ENCODE data around the gene VWA2. TPM values are rescaled to one million over a fixed set of nuclear protein-coding genes. Genes with fewer than 3 reads are reported as not detected.

VWA2 gene
- total RNA-seq, 4 donors from 2014 or later, result 5.0 to 20.8 (median 11.3) TPM

DNA sequence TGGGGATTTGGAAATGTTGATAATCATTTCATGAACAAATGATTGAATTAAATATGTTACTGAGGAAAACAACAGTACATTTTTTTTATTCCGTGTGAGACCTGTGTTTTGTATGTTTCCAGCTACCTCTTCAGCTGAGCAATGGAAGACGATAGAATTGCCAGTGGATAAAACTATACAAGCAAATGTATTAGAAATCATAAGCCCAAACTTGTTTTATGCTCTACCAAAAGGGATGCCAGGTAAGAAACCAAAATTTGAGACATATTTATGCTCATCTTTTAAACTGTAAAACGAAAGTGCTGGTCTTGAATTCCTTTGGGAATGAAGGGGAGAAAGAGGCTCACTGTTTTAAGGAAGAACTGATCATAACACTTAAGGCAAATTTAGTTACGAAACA is 17.8 kb upstream of the VWA2 start:
- no peak for DNase-seq
- no peak overlapping the region for H3K27ac ChIP-seq

DNA sequence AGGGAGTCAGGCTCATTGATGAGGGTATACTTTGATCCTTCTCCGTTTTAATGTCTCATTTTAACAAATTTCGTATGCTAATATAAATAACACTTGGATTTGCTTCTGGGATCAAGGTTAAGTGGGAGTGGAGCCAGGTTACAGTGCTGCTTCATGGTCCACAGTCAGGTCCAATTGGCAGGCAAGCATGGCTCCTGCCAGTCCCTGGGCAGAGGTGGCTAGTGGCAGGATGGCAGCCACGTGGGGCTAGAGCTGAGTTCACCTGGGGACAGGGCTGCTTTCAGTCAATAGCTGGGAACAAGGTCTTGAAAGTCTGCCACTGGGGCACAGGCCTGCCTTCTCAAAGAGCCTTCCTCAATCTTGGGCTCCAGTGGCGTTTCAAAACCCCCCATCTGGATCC is 16.0 kb upstream of the VWA2 start:
- no peak for TF ChIP-seq POLR2A (IDR thresholded peaks at IDR 0.05)
- TF ChIP-seq, protein P1, sequence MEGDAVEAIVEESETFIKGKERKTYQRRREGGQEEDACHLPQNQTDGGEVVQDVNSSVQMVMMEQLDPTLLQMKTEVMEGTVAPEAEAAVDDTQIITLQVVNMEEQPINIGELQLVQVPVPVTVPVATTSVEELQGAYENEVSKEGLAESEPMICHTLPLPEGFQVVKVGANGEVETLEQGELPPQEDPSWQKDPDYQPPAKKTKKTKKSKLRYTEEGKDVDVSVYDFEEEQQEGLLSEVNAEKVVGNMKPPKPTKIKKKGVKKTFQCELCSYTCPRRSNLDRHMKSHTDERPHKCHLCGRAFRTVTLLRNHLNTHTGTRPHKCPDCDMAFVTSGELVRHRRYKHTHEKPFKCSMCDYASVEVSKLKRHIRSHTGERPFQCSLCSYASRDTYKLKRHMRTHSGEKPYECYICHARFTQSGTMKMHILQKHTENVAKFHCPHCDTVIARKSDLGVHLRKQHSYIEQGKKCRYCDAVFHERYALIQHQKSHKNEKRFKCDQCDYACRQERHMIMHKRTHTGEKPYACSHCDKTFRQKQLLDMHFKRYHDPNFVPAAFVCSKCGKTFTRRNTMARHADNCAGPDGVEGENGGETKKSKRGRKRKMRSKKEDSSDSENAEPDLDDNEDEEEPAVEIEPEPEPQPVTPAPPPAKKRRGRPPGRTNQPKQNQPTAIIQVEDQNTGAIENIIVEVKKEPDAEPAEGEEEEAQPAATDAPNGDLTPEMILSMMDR (IDR thresholded peaks at IDR 0.05), result no peak
- H3K27ac ChIP-seq, result no peak overlapping the region
- no peaks in the 10 kb centered on the region for H3K36me3 ChIP-seq
- DNase-seq, result no peak
- H3K27me3 ChIP-seq, result no peaks in the 10 kb centered on the region
- no peak overlapping the region for H3K4me3 ChIP-seq
- H3K4me1 ChIP-seq, result no peaks in the 10 kb centered on the region
- no peaks in the 10 kb centered on the region for H3K9me3 ChIP-seq

More for the DNA sequence above, 17.8 kb upstream of the VWA2 start:
- Histone ChIP-seq H3K9me3 (no peaks in the 10 kb centered on the region), H3K4me3 (no peak overlapping the region), H3K27me3 (no peaks in the 10 kb centered on the region), H3K36me3 (no peaks in the 10 kb centered on the region), H3K4me1 (no peaks in the 10 kb centered on the region)
- TF ChIP-seq, protein P1 (IDR thresholded peaks at IDR 0.05), result no peak
- no peak for TF ChIP-seq POLR2A (IDR thresholded peaks at IDR 0.05)

DNA sequence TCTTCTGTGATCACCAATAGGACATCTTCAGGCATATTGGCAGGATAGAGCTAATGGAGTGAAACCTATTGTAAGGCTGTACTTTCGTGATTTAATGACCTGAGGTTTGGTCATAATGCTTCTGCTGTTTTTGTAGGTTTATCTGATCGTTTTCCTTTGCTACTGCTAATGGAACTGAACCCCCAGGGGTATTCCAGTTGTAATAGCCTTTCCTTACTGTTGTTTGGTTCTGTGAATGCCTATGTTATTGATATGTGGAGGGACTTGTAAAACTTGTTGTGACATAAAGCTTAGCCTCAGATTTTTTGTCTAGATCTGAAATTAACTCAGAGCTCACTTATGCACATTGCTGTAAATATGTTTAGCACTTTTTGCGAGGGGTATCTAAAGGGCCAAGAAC is 10.9 kb upstream of the VWA2 start:
- no peaks in the 10 kb centered on the region for H3K9me3 ChIP-seq
- no peaks in the 10 kb centered on the region for H3K36me3 ChIP-seq
- H3K27ac ChIP-seq, result no peak overlapping the region
- no peak overlapping the region for H3K4me3 ChIP-seq
- no peak for TF ChIP-seq POLR2A (IDR thresholded peaks at IDR 0.05)
- TF ChIP-seq, protein P1 (IDR thresholded peaks at IDR 0.05), result no peak
- no peaks in the 10 kb centered on the region for H3K27me3 ChIP-seq
- no peaks in the 10 kb centered on the region for H3K4me1 ChIP-seq
- no peak for DNase-seq

DNA sequence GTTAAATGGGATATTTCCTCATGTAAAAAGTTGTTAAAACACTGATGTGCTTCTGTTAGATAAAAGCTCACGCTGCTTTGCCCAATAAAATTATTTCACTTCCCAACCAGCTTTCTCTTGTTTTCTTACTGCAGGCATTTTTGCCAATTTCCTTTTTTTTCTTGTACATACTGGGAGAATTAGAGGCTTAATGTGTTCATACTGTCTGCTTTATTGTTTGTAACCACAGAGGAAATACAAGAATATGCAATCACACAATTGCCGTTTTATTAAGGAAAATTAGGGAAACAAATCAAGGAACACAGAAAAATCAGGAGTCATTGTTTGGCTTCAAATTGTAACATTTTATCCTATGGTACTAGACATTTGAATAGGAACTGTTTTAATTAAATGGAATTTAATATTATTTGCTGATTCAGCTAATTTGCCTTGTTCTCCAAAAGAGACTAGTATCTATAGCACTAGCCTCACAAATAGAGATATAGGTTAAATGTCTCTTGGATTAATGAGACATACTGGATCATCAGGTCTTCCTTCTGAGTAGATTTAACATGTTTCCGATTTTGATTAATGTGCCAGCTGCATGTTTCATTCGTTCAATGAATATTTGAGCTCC is 6.4 kb upstream of the VWA2 start:
- H3K36me3 ChIP-seq, result no peaks in the 10 kb centered on the region
- no peaks in the 10 kb centered on the region for H3K9me3 ChIP-seq
- H3K4me1 ChIP-seq, result no peaks in the 10 kb centered on the region
- no peak for TF ChIP-seq POLR2A (IDR thresholded peaks at IDR 0.05)
- TF ChIP-seq, protein P1 (IDR thresholded peaks at IDR 0.05), result no peak
- H3K27ac ChIP-seq, result no peak overlapping the region
- no peaks in the 10 kb centered on the region for H3K27me3 ChIP-seq
- no peak overlapping the region for H3K4me3 ChIP-seq
- no peak for DNase-seq

DNA sequence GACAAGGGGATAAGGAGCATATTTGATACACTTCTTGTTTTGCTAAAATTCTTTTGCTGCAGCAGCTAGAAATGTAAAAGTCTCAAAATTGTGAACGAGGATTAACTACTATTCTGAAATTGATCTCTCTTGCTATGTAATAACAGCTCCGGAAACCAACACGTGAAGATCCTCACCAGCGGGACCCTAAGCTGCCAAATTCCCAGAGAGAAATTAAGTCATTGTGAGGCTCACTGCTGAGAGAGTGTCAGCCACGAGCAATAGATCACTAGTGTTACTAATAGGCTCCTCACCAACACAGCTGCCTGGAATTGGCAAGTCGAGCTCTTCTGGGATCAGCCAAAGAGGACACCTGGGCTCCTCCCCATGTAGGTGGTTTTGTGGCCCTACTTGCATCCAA is 5.6 kb upstream of the VWA2 start:
- Histone ChIP-seq H3K36me3 (no peaks in the 10 kb centered on the region), H3K9me3 (no peaks in the 10 kb centered on the region), H3K27me3 (no peaks in the 10 kb centered on the region), H3K27ac (no peak overlapping the region), H3K4me1 (no peaks in the 10 kb centered on the region), H3K4me3 (no peak overlapping the region)
- no peak for DNase-seq
- TF ChIP-seq, protein P1 (IDR thresholded peaks at IDR 0.05), result no peak
- no peak for TF ChIP-seq POLR2A (IDR thresholded peaks at IDR 0.05)

DNA sequence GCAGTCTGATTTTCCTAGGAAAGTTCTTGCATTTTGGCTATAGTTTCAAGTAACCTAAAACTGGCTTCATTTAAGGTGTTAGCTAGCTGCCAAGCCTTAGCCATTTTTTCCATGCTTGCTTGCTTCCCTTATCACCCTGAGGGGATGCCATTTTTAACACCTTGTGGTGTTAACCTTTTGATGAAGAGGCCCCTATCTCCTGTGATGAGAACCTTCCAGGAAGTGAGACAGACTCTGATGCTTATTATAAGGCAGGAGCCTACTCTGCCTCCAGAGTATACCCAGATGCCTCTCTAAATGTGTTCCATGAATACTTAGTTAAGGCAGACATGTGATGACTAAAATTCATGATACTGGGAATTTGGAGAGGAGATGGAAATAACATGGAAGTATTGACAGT is 4.9 kb upstream of the VWA2 start:
- H3K4me1 ChIP-seq, result peaks cover 0 to 2% (median under 1%) of the 10 kb centered on the region in 4 donors
- DNase-seq, result no peak
- H3K27me3 ChIP-seq, result no peaks in the 10 kb centered on the region
- no peak overlapping the region for H3K4me3 ChIP-seq
- H3K9me3 ChIP-seq, result no peaks in the 10 kb centered on the region
- TF ChIP-seq POLR2A (IDR thresholded peaks at IDR 0.05), result no peak
- TF ChIP-seq, protein P1 (IDR thresholded peaks at IDR 0.05), result no peak
- no peaks in the 10 kb centered on the region for H3K36me3 ChIP-seq
- no peak overlapping the region for H3K27ac ChIP-seq

Measured in Peyer's patch (tissue), 4 donors.